CD14-positive monocyte (primary cell): ENCODE data around the gene SLC25A36. TPM values are rescaled to one million over a fixed set of nuclear protein-coding genes. Genes with fewer than 3 reads are reported as not detected.

Experiments used
- DNase-seq, 3 donors: peaks; one replicate each; pipeline ENCODE4 v3.0.0-alpha.2; 2011 to 2022
- H2AFZ ChIP-seq: 2 replicates; pipeline ENCODE4 v1.6.0; 2012; ENCODE audit warnings: mild to moderate bottlenecking, low read depth, low read length, inconsistent platforms; ENCODE audit not compliant: insufficient read depth, poor library complexity, severe bottlenecking
- H3K27ac ChIP-seq, 2 donors: 1 replicate in 1 of 2; 2 replicates in 1 of 2; pipeline ENCODE4 v1.5.1; 2012 to 2013; ENCODE audit warnings: low read length in 2 of 2, control low read depth in 1 of 2, inconsistent platforms in 1 of 2, low read depth in 1 of 2, mild to moderate bottlenecking in 1 of 2
- H3K27me3 ChIP-seq, 2 donors: one replicate each; pipeline versions ENCODE4 v1.6.0 to v1.6.1; 2011 to 2013; ENCODE audit warnings: low read length in 2 of 2; ENCODE audit not compliant: control insufficient read depth in 2 of 2, insufficient read depth in 2 of 2
- H3K36me3 ChIP-seq, 2 donors: replicated peaks in 1 of 2; 1 replicate in 1 of 2; 2 replicates in 1 of 2; pipeline versions ENCODE4 v1.5.1 to v1.6.1; 2012 to 2013; ENCODE audit warnings: low read length in 2 of 2, control low read depth in 1 of 2, inconsistent platforms in 1 of 2, mild to moderate bottlenecking in 1 of 2; ENCODE audit not compliant: insufficient read depth in 2 of 2, control insufficient read depth in 1 of 2
- H3K4me1 ChIP-seq, 2 donors: 1 replicate in 1 of 2; 2 replicates in 1 of 2; pipeline versions ENCODE4 v1.5.1 to v1.6.1; 2012 to 2013; ENCODE audit warnings: low read length in 2 of 2, control low read depth in 1 of 2, inconsistent platforms in 1 of 2, mild to moderate bottlenecking in 1 of 2, moderate library complexity in 1 of 2; ENCODE audit not compliant: insufficient read depth in 2 of 2, control insufficient read depth in 1 of 2
- H3K4me2 ChIP-seq: replicated peaks from 2 replicates; pipeline ENCODE3; 2012; ENCODE audit warnings: low read length, moderate library complexity, mild to moderate bottlenecking; ENCODE audit not compliant: poor library complexity, severe bottlenecking; ENCODE audit errors: extremely low read depth
- H3K4me3 ChIP-seq, 3 experiments: fragments of 200-600 bp in 1 of 3; sonication (generic) in 1 of 3; replicated peaks in 1 of 3; 1 replicate in 2 of 3; 2 replicates in 1 of 3; pipeline ENCODE4 v1.5.1; 2011 to 2013; ENCODE audit warnings: low read length in 3 of 3, mild to moderate bottlenecking in 3 of 3, control low read depth in 2 of 3, low read depth in 2 of 3, inconsistent platforms in 1 of 3, moderate library complexity in 1 of 3
- H3K79me2 ChIP-seq: 2 replicates; pipeline ENCODE4 v1.6.0; 2012; ENCODE audit warnings: mild to moderate bottlenecking, control low read depth, inconsistent platforms, low read length, moderate library complexity; ENCODE audit not compliant: insufficient read depth
- H3K9ac ChIP-seq: 2 replicates; pipeline ENCODE4 v1.6.0; 2017; ENCODE audit warnings: low read length, mild to moderate bottlenecking; ENCODE audit not compliant: insufficient read depth, poor library complexity, severe bottlenecking
- H3K9me3 ChIP-seq, 2 donors: replicated peaks in 1 of 2; 1 replicate in 1 of 2; 2 replicates in 1 of 2; pipeline versions ENCODE4 v1.5.1 to v1.6.1; 2012 to 2013; ENCODE audit warnings: low read length in 2 of 2, control low read depth in 1 of 2; ENCODE audit not compliant: control insufficient read depth in 1 of 2, insufficient read depth in 1 of 2
- H4K20me1 ChIP-seq: 2 replicates; pipeline ENCODE4 v1.6.0; 2012; ENCODE audit warnings: mild to moderate bottlenecking, low read length, control low read depth, moderate library complexity; ENCODE audit not compliant: insufficient read depth
- H3K27ac Mint-ChIP-seq, 7 donors: one replicate each; pipeline ENCODE4 v1.8.0; 2020; ENCODE audit warnings: mild to moderate bottlenecking in 7 of 7, mixed read lengths in 7 of 7, moderate library complexity in 6 of 7, inconsistent platforms in 2 of 7
- H3K27me3 Mint-ChIP-seq, 3 donors: one replicate each; pipeline ENCODE4 v1.8.0; 2021 to 2022; ENCODE audit warnings: low read depth in 3 of 3, mild to moderate bottlenecking in 3 of 3, mixed read lengths in 3 of 3, moderate library complexity in 3 of 3, inconsistent platforms in 1 of 3
- H3K36me3 Mint-ChIP-seq, 2 donors: one replicate each; pipeline ENCODE4 v1.8.0; 2020; ENCODE audit warnings: mixed read lengths in 2 of 2, inconsistent platforms in 1 of 2, mild to moderate bottlenecking in 1 of 2
- H3K4me1 Mint-ChIP-seq: one replicate; pipeline ENCODE4 v1.8.0; 2020; ENCODE audit warnings: mild to moderate bottlenecking, mixed read lengths
- H3K4me3 Mint-ChIP-seq, 2 donors: one replicate each; pipeline ENCODE4 v1.8.0; 2020; ENCODE audit warnings: mild to moderate bottlenecking in 2 of 2, mixed read lengths in 2 of 2, moderate library complexity in 1 of 2
- H3K9me3 Mint-ChIP-seq, 7 donors: one replicate each; pipeline ENCODE4 v1.8.0; 2020 to 2022; ENCODE audit warnings: mixed read lengths in 7 of 7, mild to moderate bottlenecking in 6 of 7, moderate library complexity in 6 of 7, inconsistent platforms in 2 of 7
- WGBS: methylation state at CpG from one replicate; pipeline ENCODE4 v1.1.5; 2013; ENCODE audit warnings: missing lambda C conversion rate; ENCODE audit not compliant: insufficient coverage; 5-methylcytosine and 5-hydroxymethylcytosine counted together
- intact Hi-C, 2 donors: fragments of 100-400 bp; cut with micrococcal nuclease; formaldehyde crosslinking; loops; one replicate each; pipeline versions ENCODE4 v1.15.0 to v1.15.1; 2023
- polyA plus RNA-seq, 3 donors: library from polyadenylated mRNA; depleted of rRNA in 1 of 3; unstranded in 2 of 3; stranded (reverse) in 1 of 3; fragments of 300-500 nt in 2 of 3; fragments of >200 nt in 1 of 3; fragmentation: Illumina TruSeq in 2 of 3; gene quantifications; 1 replicate in 2 of 3; 2 replicates in 1 of 3; pipeline ENCODE4 v1.2.3, GENCODE V29; 2012 to 2021
- TF ChIP-seq, protein P1 (sequence below): fragments of 200-600 bp; IDR thresholded peaks from one replicate; pipeline ENCODE4 v1.8.0; 2022; ENCODE audit warnings: antibody characterized with exemption, mild to moderate bottlenecking

SLC25A36 gene
- polyA plus RNA-seq, 3 donors: 20.4 to 30.3 (median 20.6) TPM

- TF ChIP-seq, protein P1, sequence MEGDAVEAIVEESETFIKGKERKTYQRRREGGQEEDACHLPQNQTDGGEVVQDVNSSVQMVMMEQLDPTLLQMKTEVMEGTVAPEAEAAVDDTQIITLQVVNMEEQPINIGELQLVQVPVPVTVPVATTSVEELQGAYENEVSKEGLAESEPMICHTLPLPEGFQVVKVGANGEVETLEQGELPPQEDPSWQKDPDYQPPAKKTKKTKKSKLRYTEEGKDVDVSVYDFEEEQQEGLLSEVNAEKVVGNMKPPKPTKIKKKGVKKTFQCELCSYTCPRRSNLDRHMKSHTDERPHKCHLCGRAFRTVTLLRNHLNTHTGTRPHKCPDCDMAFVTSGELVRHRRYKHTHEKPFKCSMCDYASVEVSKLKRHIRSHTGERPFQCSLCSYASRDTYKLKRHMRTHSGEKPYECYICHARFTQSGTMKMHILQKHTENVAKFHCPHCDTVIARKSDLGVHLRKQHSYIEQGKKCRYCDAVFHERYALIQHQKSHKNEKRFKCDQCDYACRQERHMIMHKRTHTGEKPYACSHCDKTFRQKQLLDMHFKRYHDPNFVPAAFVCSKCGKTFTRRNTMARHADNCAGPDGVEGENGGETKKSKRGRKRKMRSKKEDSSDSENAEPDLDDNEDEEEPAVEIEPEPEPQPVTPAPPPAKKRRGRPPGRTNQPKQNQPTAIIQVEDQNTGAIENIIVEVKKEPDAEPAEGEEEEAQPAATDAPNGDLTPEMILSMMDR: no peak
- intact Hi-C loops: no loop called here
- Mint-ChIP-seq H3K36me3 (peaks cover 0 to 2% of the 10 kb centered on the region in 2 donors), H3K27ac (no peak overlapping the region), H3K4me1 (peaks cover 3% of the 10 kb centered on the region), H3K4me3 (no peak overlapping the region), H3K9me3 (peaks cover 2 to 9% (median 3%) of the 10 kb centered on the region in 7 donors), H3K27me3 (peaks cover 0 to 4% (median 2%) of the 10 kb centered on the region in 3 donors)
- Histone ChIP-seq H2AFZ (no peak overlapping the region), H3K9ac (no peak overlapping the region), H3K27me3 (no peaks in the 10 kb centered on the region), H3K4me3 (no peak overlapping the region), H3K9me3 (no peaks in the 10 kb centered on the region), H3K79me2 (no peaks in the 10 kb centered on the region), H3K27ac (no peak overlapping the region), H4K20me1 (no peaks in the 10 kb centered on the region), H3K4me1 (no peaks in the 10 kb centered on the region), H3K36me3 (no peaks in the 10 kb centered on the region), H3K4me2 (no peak overlapping the region)
- no peak for DNase-seq
- 38% methylated on average over 7 of the region's 12 CpGs for WGBS
Measured at GRCh38 chr3:140931016-140931454, 10.6 kb upstream of the SLC25A36 start.

GRCh38 chr3:140931801-140932200 is 9.8 kb upstream of the SLC25A36 start:
- Mint-ChIP-seq H3K27ac (no peak overlapping the region), H3K36me3 (peaks cover 0 to 2% of the 10 kb centered on the region in 2 donors), H3K27me3 (peaks cover 0 to 5% (median 4%) of the 10 kb centered on the region in 3 donors), H3K4me3 (no peak overlapping the region), H3K4me1 (peaks cover 3% of the 10 kb centered on the region), H3K9me3 (peaks cover 4 to 12% (median 8%) of the 10 kb centered on the region in 7 donors)
- H3K9me3 ChIP-seq: no peaks in the 10 kb centered on the region
- TF ChIP-seq, protein P1: no peak
- H3K27ac ChIP-seq: no peak overlapping the region
- intact Hi-C loops: no loop called here
- no peak for DNase-seq
- H3K4me2 ChIP-seq: no peak overlapping the region
- H3K4me3 ChIP-seq: no peak overlapping the region
- H2AFZ ChIP-seq: no peak overlapping the region
- H3K27me3 ChIP-seq: no peaks in the 10 kb centered on the region
- H3K9ac ChIP-seq: no peak overlapping the region
- H4K20me1 ChIP-seq: no peaks in the 10 kb centered on the region
- no peaks in the 10 kb centered on the region for H3K36me3 ChIP-seq
- H3K4me1 ChIP-seq: no peaks in the 10 kb centered on the region
- H3K79me2 ChIP-seq: no peaks in the 10 kb centered on the region
